CD14-positive monocyte (primary cell): Measurements from ENCODE around the gene HRH2. TPM values are rescaled to one million over a fixed set of nuclear protein-coding genes. Genes with fewer than 3 reads are reported as not detected.
"Not testable (repeated sequence)": the region's sequence is repeated elsewhere in the genome, so short reads cannot be mapped to it uniquely, and the experiment has no call there.

Source experiments
- DNase-seq, 3 donors: peaks; one replicate each; pipeline ENCODE4 v3.0.0-alpha.2; 2011 to 2022
- H2AFZ ChIP-seq: 2 replicates; pipeline ENCODE4 v1.6.0; 2012; ENCODE audit warnings: mild to moderate bottlenecking, low read depth, low read length, inconsistent platforms; ENCODE audit not compliant: insufficient read depth, poor library complexity, severe bottlenecking
- H3K27ac ChIP-seq, 2 donors: 1 replicate in 1 of 2; 2 replicates in 1 of 2; pipeline ENCODE4 v1.5.1; 2012 to 2013; ENCODE audit warnings: low read length in 2 of 2, control low read depth in 1 of 2, inconsistent platforms in 1 of 2, low read depth in 1 of 2, mild to moderate bottlenecking in 1 of 2
- H3K27me3 ChIP-seq, 2 donors: one replicate each; pipeline versions ENCODE4 v1.6.0 to v1.6.1; 2011 to 2013; ENCODE audit warnings: low read length in 2 of 2; ENCODE audit not compliant: control insufficient read depth in 2 of 2, insufficient read depth in 2 of 2
- H3K36me3 ChIP-seq, 2 donors: replicated peaks in 1 of 2; 1 replicate in 1 of 2; 2 replicates in 1 of 2; pipeline versions ENCODE4 v1.5.1 to v1.6.1; 2012 to 2013; ENCODE audit warnings: low read length in 2 of 2, control low read depth in 1 of 2, inconsistent platforms in 1 of 2, mild to moderate bottlenecking in 1 of 2; ENCODE audit not compliant: insufficient read depth in 2 of 2, control insufficient read depth in 1 of 2
- H3K4me1 ChIP-seq, 2 donors: 1 replicate in 1 of 2; 2 replicates in 1 of 2; pipeline versions ENCODE4 v1.5.1 to v1.6.1; 2012 to 2013; ENCODE audit warnings: low read length in 2 of 2, control low read depth in 1 of 2, inconsistent platforms in 1 of 2, mild to moderate bottlenecking in 1 of 2, moderate library complexity in 1 of 2; ENCODE audit not compliant: insufficient read depth in 2 of 2, control insufficient read depth in 1 of 2
- H3K4me2 ChIP-seq: replicated peaks from 2 replicates; pipeline ENCODE3; 2012; ENCODE audit warnings: low read length, moderate library complexity, mild to moderate bottlenecking; ENCODE audit not compliant: poor library complexity, severe bottlenecking; ENCODE audit errors: extremely low read depth
- H3K4me3 ChIP-seq, 3 experiments: fragments of 200-600 bp in 1 of 3; sonication (generic) in 1 of 3; replicated peaks in 1 of 3; 1 replicate in 2 of 3; 2 replicates in 1 of 3; pipeline ENCODE4 v1.5.1; 2011 to 2013; ENCODE audit warnings: low read length in 3 of 3, mild to moderate bottlenecking in 3 of 3, control low read depth in 2 of 3, low read depth in 2 of 3, inconsistent platforms in 1 of 3, moderate library complexity in 1 of 3
- H3K79me2 ChIP-seq: 2 replicates; pipeline ENCODE4 v1.6.0; 2012; ENCODE audit warnings: mild to moderate bottlenecking, control low read depth, inconsistent platforms, low read length, moderate library complexity; ENCODE audit not compliant: insufficient read depth
- H3K9ac ChIP-seq: 2 replicates; pipeline ENCODE4 v1.6.0; 2017; ENCODE audit warnings: low read length, mild to moderate bottlenecking; ENCODE audit not compliant: insufficient read depth, poor library complexity, severe bottlenecking
- H3K9me3 ChIP-seq, 2 donors: replicated peaks in 1 of 2; 1 replicate in 1 of 2; 2 replicates in 1 of 2; pipeline versions ENCODE4 v1.5.1 to v1.6.1; 2012 to 2013; ENCODE audit warnings: low read length in 2 of 2, control low read depth in 1 of 2; ENCODE audit not compliant: control insufficient read depth in 1 of 2, insufficient read depth in 1 of 2
- H4K20me1 ChIP-seq: 2 replicates; pipeline ENCODE4 v1.6.0; 2012; ENCODE audit warnings: mild to moderate bottlenecking, low read length, control low read depth, moderate library complexity; ENCODE audit not compliant: insufficient read depth
- H3K27ac Mint-ChIP-seq, 7 donors: one replicate each; pipeline ENCODE4 v1.8.0; 2020; ENCODE audit warnings: mild to moderate bottlenecking in 7 of 7, mixed read lengths in 7 of 7, moderate library complexity in 6 of 7, inconsistent platforms in 2 of 7
- H3K27me3 Mint-ChIP-seq, 3 donors: one replicate each; pipeline ENCODE4 v1.8.0; 2021 to 2022; ENCODE audit warnings: low read depth in 3 of 3, mild to moderate bottlenecking in 3 of 3, mixed read lengths in 3 of 3, moderate library complexity in 3 of 3, inconsistent platforms in 1 of 3
- H3K36me3 Mint-ChIP-seq, 2 donors: one replicate each; pipeline ENCODE4 v1.8.0; 2020; ENCODE audit warnings: mixed read lengths in 2 of 2, inconsistent platforms in 1 of 2, mild to moderate bottlenecking in 1 of 2
- H3K4me1 Mint-ChIP-seq: one replicate; pipeline ENCODE4 v1.8.0; 2020; ENCODE audit warnings: mild to moderate bottlenecking, mixed read lengths
- H3K4me3 Mint-ChIP-seq, 2 donors: one replicate each; pipeline ENCODE4 v1.8.0; 2020; ENCODE audit warnings: mild to moderate bottlenecking in 2 of 2, mixed read lengths in 2 of 2, moderate library complexity in 1 of 2
- H3K9me3 Mint-ChIP-seq, 7 donors: one replicate each; pipeline ENCODE4 v1.8.0; 2020 to 2022; ENCODE audit warnings: mixed read lengths in 7 of 7, mild to moderate bottlenecking in 6 of 7, moderate library complexity in 6 of 7, inconsistent platforms in 2 of 7
- CTCF ChIP-seq: fragments of 200-600 bp; IDR thresholded peaks from one replicate; pipeline ENCODE4 v1.8.0; 2022; ENCODE audit warnings: antibody characterized with exemption, mild to moderate bottlenecking
- WGBS: methylation state at CpG from one replicate; pipeline ENCODE4 v1.1.5; 2013; ENCODE audit warnings: missing lambda C conversion rate; ENCODE audit not compliant: insufficient coverage; 5-methylcytosine and 5-hydroxymethylcytosine counted together
- intact Hi-C, 2 donors: fragments of 100-400 bp; cut with micrococcal nuclease; formaldehyde crosslinking; loops; one replicate each; pipeline versions ENCODE4 v1.15.0 to v1.15.1; 2023
- polyA plus RNA-seq, 3 donors: library from polyadenylated mRNA; depleted of rRNA in 1 of 3; unstranded in 2 of 3; stranded (reverse) in 1 of 3; fragments of 300-500 nt in 2 of 3; fragments of >200 nt in 1 of 3; fragmentation: Illumina TruSeq in 2 of 3; gene quantifications; 1 replicate in 2 of 3; 2 replicates in 1 of 3; pipeline ENCODE4 v1.2.3, GENCODE V29; 2012 to 2021

Gene HRH2
- polyA plus RNA-seq, 3 donors = 10.6 to 71.7 (median 25.5) TPM

- peaks cover 6 to 12% of the 10 kb centered on the region in 2 donors for H3K36me3 Mint-ChIP-seq
- H3K4me1 Mint-ChIP-seq = peaks cover 18% of the 10 kb centered on the region
- Histone ChIP-seq H3K36me3 (no peaks in the 10 kb centered on the region), H3K9ac (no peak overlapping the region), H4K20me1 (no peaks in the 10 kb centered on the region), H3K4me2 (no peak overlapping the region), H3K9me3 (peaks cover 12 to 26% of the 10 kb centered on the region in 2 donors), H3K27ac (no peak overlapping the region), H2AFZ (no peak overlapping the region), H3K79me2 (no peaks in the 10 kb centered on the region), H3K4me1 (peaks cover 0 to 8% of the 10 kb centered on the region in 2 donors), H3K27me3 (no peaks in the 10 kb centered on the region), H3K4me3 (no peak overlapping the region)
- peak overlapping the region in 1 of 7 donors; percentile 2 for H3K27ac Mint-ChIP-seq
- intact Hi-C loops = loop anchor here in 1 of 2 donors (1.0 kb wide), 1 partner anchor 182 kb away; no protein-coding TSS in a partner anchor
- peaks cover 2 to 4% (median 3%) of the 10 kb centered on the region in 3 donors for H3K27me3 Mint-ChIP-seq
- peak; percentile 93 for TF ChIP-seq CTCF
- peak; percentile 66 to 76 (median 70) for DNase-seq
- WGBS = 100% methylated on average over 1 of the region's 8 CpGs
- no peak overlapping the region for H3K4me3 Mint-ChIP-seq
- peaks cover 14 to 29% (median 23%) of the 10 kb centered on the region in 7 donors for H3K9me3 Mint-ChIP-seq
These were observed 60.7 kb downstream of the HRH2 start for GRCh38 chr5:175718401-175719108.

- intact Hi-C loops, H3K27ac Mint-ChIP-seq, H3K36me3 ChIP-seq, H3K4me3 ChIP-seq, H3K79me2 ChIP-seq, H3K4me2 ChIP-seq, H3K9ac ChIP-seq, H3K4me1 ChIP-seq, DNase-seq, H3K27me3 ChIP-seq, H2AFZ ChIP-seq, H3K27ac ChIP-seq, H3K4me3 Mint-ChIP-seq, H4K20me1 ChIP-seq, H3K27me3 Mint-ChIP-seq: not testable (repeated sequence)
- H3K9me3 Mint-ChIP-seq = peaks cover 10 to 23% (median 19%) of the 10 kb centered on the region in 7 donors
- H3K4me1 Mint-ChIP-seq = peaks cover 18% of the 10 kb centered on the region
- peaks cover 1 to 10% of the 10 kb centered on the region in 2 donors for H3K36me3 Mint-ChIP-seq
- TF ChIP-seq CTCF = peak; percentile 67
- no CpG with 5 or more reads among the region's 8 CpGs for WGBS
- peaks cover 12 to 21% of the 10 kb centered on the region in 2 donors for H3K9me3 ChIP-seq
These were observed 61.2 kb downstream of the HRH2 start for GRCh38 chr5:175719109-175719432.
